ENCODE data around the gene LTF. TPM values are rescaled to one million over a fixed set of nuclear protein-coding genes. Genes with fewer than 3 reads are reported as not detected.

LTF gene
- total and polyA plus RNA-seq, 9 of the 15 experiments (the other 6 are each of a cell fraction or from before 2014, with no cell fraction given): 0.07 TPM; not detected in 8

- TF ChIP-seq ZC3H11A (IDR thresholded peaks at IDR 0.05; ENCODE audit: low read depth, low read length): no peak
- no peak for TF ChIP-seq ZNF311 (CRISPR knock-in tag; IDR thresholded peaks at IDR 0.05)
- no peak for TF ChIP-seq NCOR1 (IDR thresholded peaks at IDR 0.05)
- TF ChIP-seq ATF7 (IDR thresholded peaks at IDR 0.05): no peak
- no peak for TF ChIP-seq ZEB2 (IDR thresholded peaks at IDR 0.05)
- no peak for TF ChIP-seq ELF2 (CRISPR knock-in tag; IDR thresholded peaks at IDR 0.05)
- TF ChIP-seq POLR2B (IDR thresholded peaks at IDR 0.05; ENCODE audit: low read depth, partially characterized antibody): no peak
- no peak for TF ChIP-seq ZNF644 (tag; IDR thresholded peaks at IDR 0.05; ENCODE audit: low read depth)
- no peak for TF ChIP-seq MCM2 (IDR thresholded peaks at IDR 0.05; ENCODE audit: low read depth)
- no peak for TF ChIP-seq ZNF398 (CRISPR knock-in tag; IDR thresholded peaks at IDR 0.05)
- TF ChIP-seq KAT2B (IDR thresholded peaks at IDR 0.05; ENCODE audit: low read depth, low read length): no peak
- no peak for TF ChIP-seq ZNF140 (CRISPR knock-in tag; IDR thresholded peaks at IDR 0.05)
- no peak for TF ChIP-seq RBM14 (IDR thresholded peaks at IDR 0.05; ENCODE audit: borderline replicate concordance, insufficient read depth, low read depth, low read length)
- no peak for TF ChIP-seq RBM15 (IDR thresholded peaks at IDR 0.05; ENCODE audit: insufficient read depth, low read length)
- TF ChIP-seq NFIC (IDR thresholded peaks at IDR 0.05): no peak
- TF ChIP-seq PHF8 (IDR thresholded peaks at IDR 0.05; ENCODE audit: borderline replicate concordance, low read length): no peak
- TF ChIP-seq PRMT5 (CRISPR knock-in tag; IDR thresholded peaks at IDR 0.05): no peak
- no peak for TF ChIP-seq ZNF174 (CRISPR knock-in tag; IDR thresholded peaks at IDR 0.05)
- TF ChIP-seq ZNF445 (CRISPR knock-in tag; IDR thresholded peaks at IDR 0.05; ENCODE audit: low read depth): no peak
- TF ChIP-seq ZNF3 (CRISPR knock-in tag; IDR thresholded peaks at IDR 0.05): no peak
- TF ChIP-seq CLOCK (CRISPR knock-in tag; IDR thresholded peaks at IDR 0.05; ENCODE audit: borderline replicate concordance): no peak
- no peak for TF ChIP-seq ZNF217 (CRISPR knock-in tag; IDR thresholded peaks at IDR 0.05)
- TF ChIP-seq STAG1 (CRISPR knock-in tag; IDR thresholded peaks at IDR 0.05; ENCODE audit: borderline replicate concordance): no peak
- TF ChIP-seq IRF9 (tag; IDR thresholded peaks at IDR 0.05): no peak
- TF ChIP-seq BDP1 (IDR thresholded peaks at IDR 0.05; ENCODE audit: insufficient read depth, insufficient read length): no peak
- TF ChIP-seq ASH1L (IDR thresholded peaks at IDR 0.05; ENCODE audit: borderline replicate concordance, low read depth, partially characterized antibody): no peak
- no peak for TF ChIP-seq SMAD1 (IDR thresholded peaks at IDR 0.05; ENCODE audit: low read depth, low read length, partially characterized antibody)
Observed at GRCh38 chr3:46395210-46395661, 69.5 kb downstream of the LTF start (continued).

Data from K562 (cell line).